22Rv1 (cell line): Measurements from ENCODE around the gene SERGEF.

Experiments
- CTCF ChIP-seq: fragments of 450-650 bp; IDR thresholded peaks from 2 replicates; pipeline ENCODE4 v1.5.1; 2017; ENCODE audit warnings: mild to moderate bottlenecking
- ZFX ChIP-seq: fragments of 450-650 bp; IDR thresholded peaks from 2 replicates; pipeline ENCODE4 v1.6.1; 2017; ENCODE audit warnings: antibody characterized with exemption, borderline replicate concordance

- TF ChIP-seq CTCF (no peak), ZFX (no peak)
These were observed 198.3 kb downstream of the SERGEF start for GRCh38 chr11:17814546-17814945.
